ENCODE measurements around the gene GPR42.
"Not testable (repeated sequence)": the region's sequence is repeated elsewhere in the genome, so short reads cannot be mapped to it uniquely, and the experiment has no call there.

GPR42 gene

DNA sequence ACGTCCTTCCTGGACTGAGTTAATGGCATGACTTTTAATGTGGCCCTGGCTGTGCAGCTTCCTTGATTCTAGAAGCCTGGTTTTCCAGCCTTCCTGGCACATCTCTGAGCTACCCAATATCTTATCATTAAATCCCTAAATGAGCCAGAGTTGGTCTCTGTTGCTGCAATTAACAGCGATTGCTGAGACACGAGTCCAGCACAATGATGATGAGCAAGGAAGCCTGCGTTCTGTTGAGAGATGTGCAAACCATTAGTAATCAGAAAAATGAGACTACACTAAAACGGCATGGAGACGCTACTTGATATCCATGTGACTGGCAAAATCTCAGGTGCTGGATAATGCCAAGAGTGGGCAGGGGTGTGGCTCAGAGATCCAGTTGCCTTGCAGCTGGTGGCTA, 26.2 kb downstream of the GPR42 start:
- DNase-seq: no peak

DNA sequence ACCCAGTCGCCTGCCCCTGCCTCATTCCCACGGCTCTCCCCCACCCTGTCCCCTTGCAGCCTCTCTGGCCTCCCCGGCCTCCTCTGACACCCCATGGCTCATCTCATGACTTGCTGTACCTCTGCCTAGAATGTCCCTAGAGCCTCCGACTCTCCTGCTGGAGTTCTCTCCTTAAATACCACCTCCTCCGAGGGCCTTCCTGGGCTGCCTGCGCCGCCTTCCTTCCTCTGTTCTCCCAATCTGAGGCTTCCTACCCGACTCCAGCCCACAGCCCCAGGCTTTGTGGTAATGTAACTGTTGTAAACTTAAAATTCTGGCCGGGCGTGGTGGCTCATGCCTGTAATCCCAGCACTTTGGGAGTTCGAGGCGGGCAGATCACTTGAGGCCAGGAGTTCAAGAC, 27.7 kb downstream of the GPR42 start:
- DNase-seq: no peak

DNA sequence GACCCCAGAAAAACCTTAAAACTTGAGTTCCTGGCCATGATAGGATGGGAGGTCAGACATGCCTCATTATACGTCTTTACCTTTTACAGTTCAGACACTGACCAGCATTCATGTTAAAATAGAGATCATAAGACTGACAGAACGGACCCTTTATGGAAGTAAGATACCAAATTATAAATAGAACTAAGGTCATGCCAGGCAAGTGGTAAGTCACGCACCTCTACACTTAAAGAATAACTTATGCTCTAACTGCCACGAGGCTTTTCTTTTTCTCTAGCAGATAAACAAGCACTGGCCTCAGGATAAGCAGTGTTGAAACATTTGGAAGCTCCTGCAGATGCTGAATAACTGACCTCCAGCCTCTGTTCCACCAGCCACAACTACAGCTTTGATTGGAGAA, 28.4 kb downstream of the GPR42 start:
- no peak for DNase-seq

DNA sequence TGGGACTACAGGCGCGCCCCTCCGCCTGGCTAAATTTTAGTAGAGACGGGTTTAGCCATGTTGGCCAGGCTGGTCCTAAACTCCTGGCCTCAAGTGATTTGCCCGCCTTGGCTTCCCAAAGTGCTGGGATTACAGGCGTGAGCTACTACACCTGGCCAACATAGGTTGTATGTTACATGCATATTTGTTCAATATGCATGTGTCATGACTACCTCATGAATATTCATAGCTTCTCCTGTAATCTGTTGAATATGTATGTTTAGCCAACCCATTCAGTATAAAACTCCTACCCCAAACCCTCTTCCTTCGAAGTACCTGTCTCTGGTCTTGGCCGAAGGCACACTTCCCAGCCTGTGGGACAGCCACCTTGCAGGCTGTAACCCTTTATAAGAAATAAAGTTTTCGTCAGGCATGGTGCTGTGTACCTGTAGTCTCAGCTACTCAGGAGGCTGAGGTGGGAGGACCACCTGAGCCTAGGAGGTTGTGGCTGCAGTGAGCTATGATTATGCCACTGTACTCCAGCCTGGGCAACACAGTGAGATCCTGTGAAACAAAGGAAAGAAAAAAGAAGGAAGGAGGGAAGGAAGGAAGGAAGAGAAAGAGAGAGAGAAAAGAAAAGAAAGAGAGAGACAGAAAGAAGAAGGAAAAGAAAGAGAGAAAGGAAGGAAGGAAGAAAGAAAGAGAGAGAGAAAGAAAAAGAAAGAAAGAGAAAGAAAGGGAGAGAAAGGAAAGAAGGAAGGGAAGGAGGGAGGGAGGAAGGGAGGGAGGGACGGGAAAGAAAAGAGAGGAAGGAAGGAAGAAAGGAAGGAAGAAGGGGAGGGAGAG, 29.3 kb downstream of the GPR42 start:
- DNase-seq: no peak

DNA sequence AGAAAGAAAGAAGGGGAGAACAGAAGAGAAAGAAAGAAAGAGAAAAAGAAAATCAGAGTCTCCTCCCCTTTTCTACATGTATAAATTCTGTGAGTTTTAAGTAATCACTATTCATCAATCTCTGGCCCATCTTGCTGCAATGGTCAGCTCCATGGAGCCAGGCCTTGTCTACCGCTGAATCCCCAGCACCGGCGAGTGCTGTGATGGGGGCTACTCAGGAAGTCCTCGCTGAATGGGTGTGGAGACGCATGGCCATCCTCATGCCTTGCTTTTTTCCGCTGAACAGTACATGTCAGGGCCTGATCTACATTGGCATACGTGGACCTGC, 29.9 kb downstream of the GPR42 start:
- no peak for DNase-seq

DNA sequence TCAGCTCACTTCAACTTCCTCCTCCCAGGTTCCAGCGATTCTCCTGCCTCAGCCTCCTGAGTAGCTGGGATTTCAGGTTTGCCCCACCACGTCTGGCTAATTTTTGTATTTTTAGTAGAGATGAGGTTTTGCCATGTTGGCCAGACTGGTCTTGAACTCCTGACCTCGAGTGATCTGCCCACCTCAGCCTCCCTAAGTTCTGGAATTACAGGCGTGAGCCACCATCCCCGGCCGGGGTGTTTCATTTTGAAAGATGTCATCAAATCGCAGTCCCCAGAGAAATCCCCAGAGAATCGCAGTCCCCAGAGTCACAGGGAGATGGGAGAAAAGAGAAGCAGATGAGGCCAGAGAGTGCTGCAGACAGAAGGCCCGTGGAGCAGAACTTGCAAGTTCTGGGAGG, 30.5 kb downstream of the GPR42 start:
- DNase-seq: not testable (repeated sequence)

DNA sequence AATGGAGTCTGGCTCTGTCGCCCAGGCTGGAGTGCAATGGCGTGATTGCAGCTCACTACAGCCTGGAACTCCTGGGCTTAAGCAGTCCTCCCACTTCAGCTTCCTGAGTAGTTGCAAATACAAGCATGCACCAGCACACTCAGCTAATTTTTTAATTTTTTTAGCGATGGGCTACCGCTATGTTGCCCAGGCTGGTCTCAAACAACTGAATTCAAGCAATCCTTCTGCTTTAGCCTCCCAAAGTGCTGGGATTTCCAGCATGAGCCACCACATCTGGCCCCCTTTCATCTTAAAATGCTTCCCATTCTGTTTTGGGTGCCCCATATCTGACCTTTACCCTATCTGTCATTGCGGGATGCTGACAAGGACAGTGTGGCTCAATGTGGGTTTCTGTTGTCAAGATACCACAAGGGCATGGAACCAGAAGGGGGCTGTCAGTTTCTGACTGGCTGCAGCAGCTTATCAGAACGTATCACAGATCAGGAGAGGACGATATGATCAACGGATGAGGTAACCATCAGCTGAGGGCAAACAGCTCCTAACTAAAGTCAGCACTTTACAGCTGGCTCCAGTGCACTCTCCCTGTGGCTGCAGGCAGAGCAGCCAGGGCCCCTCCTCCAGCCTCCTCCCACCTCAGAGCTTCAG, 32.4 kb downstream of the GPR42 start:
- no peak for DNase-seq

DNA sequence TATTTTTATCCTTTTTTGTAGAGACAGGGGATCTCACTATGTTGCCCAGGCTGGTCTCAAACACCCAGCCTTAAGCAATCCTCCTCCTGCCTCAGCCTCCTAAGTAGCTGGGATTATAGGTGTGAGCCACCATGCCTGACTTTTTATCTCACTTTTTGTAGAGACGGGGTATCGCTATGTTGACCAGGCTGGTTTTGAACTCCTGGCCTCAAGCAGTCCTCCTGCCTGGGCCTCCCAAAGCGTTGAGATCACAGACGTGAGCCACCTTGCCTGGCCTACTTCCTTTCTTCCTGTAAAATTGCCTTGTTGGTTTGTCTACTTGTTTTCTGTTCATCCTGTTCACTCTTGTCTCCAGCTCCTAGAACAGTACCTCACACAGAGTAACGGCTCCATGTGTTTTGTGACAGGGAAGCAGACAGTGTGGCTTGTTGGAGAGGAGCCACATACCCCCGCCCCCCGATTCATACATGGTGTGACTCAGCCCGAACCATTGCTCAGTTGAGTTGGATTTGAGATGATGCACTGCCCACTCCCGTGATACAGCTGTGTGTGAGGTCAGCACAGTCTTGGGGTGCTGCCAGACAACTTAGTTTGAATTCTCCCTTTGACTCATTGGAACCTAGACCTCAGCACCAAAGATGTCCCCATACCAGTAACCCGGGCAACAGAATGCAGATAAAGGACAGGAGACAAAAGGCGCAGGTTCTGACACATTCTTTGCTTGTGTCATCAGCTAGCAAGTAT, 34.2 kb downstream of the GPR42 start:
- no peak for DNase-seq

DNA sequence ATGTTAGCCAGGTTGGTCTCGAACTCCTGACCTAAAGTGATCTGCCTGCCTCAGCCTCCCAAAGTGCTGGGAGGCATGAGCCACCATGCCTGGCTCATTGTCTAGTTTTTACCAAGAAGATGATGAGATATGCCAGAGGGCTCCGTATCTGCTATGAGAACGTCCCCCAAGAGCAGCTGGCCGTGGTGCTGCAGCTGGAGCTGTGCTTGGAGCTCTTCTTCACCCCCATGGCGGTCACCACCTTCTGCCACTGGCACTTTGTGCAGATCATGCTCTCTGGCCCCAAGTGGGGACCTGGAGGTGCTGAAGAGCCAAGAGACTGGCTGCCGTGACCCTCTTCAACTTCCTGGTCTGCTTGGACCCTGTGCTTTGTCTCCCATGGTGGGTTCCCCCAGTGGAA, 36.8 kb downstream of the GPR42 start:
- no peak for DNase-seq

DNA sequence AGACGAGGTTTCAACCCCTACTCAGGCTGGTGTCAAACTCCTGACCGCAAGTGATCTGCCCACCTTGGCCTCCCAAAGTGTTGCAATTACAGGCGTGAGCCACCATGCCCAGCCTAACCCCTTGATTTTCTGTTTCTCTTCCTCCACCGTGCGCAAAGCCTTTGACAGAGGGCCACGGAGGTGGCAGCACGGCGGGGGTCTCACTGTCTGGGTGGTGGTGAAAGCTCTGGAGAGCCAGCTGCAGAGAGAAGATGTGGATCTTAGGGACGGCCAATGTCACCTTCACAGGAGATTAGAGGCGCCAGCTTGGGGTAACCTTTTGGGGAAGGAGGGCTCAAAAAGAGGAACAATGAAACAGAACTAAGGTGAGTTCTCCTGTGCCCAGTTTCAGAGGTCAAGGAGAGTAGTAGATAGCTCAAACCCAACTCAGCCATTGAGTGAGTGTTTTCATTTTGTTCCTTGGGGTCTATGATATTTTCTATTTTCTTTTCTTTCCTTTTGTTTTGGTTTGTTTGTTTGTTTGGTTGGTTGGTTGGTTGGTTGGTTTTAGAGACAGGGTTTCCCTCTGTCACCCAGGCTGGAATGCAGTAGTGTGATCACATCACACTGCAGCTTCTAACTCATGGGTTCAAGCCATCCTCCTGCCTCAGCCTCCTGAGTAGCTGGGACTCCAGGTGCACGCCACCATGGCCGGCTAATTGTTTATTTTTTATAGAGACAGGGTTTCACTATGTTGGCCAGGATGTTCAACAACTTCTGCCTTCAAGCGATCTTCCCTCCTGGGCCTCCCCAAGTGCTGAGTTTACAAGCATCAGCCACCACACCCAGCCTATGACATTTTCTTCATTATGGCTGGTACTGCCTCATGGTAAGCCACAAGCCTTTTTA, 37.7 kb downstream of the GPR42 start:
- no peak for DNase-seq

DNA sequence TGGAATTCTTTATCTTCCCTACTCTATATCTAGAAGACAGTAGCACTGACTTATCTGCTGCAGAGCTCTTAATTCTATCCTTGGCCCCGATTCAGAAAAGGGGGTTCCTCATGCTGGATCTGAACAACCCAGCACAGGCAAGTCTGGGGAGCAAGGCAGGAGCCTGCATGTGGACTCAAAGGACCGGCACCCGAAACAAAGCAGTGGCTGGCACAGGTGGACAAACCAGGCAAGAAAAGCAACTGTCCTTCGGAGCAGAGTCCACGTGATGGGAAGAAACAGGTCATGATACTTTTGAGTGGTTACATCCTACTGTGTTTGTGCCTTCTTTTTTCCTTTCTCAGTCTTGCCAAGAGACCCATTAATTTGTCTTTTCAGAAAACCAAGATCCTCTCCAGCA, 38.3 kb downstream of the GPR42 start:
- no peak for DNase-seq

DNA sequence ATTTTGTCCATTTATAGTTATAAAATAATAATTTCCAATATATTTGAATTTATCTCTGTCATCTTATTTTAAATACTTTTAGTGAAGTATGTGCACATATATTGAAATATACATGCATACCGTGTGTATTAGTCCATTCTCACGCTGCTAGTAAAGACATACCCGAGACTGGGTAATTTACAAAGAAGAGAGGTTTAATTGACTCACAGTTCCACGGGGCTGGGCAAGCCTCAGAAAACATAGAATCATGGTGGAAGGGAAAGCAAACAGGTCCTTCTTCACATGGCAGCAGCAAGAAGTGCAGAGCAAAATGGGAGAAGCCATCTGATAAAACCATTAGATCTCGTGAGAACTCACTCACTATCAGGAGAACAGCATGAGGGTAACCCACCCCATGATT, 39.6 kb downstream of the GPR42 start:
- no peak for DNase-seq

DNA sequence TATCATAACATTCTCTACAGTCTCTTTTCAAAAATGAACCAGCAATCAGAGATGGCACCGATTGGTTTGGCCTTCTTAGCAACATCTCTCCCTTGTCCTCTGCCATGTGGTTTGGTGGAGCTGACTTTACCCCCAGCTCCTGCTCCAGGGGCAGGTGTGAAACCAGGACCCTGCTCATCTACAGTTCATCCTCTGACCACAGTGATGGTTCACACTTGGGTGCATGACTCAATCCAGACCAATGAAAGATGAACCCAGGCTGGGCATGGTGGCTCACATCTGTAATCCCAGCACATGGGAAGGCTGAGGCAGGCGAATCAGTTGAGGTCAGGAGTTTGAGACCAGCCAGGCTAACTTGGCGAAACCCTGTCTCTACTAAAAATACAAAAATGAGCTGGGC, 43.6 kb downstream of the GPR42 start:
- DNase-seq: no peak

DNA sequence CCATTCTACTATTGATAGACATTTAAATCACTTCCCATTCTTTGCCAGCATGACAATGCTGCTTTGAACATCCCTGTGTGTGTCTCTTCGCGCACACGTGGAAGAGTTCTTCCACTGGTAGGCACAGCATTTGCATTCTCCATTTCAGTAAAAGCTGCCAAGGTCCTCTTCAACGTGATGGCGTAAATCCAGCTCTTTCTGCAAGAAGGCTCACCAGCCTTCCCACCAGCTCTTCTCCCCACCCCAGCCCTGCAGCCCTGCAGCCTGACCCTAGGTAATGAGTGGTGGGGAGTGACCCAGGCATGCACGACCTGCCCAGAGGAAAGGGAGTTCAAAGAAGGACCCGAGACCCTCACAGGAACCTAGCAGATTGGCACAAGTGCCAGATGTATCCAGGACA, 45.5 kb downstream of the GPR42 start:
- DNase-seq: no peak

DNA sequence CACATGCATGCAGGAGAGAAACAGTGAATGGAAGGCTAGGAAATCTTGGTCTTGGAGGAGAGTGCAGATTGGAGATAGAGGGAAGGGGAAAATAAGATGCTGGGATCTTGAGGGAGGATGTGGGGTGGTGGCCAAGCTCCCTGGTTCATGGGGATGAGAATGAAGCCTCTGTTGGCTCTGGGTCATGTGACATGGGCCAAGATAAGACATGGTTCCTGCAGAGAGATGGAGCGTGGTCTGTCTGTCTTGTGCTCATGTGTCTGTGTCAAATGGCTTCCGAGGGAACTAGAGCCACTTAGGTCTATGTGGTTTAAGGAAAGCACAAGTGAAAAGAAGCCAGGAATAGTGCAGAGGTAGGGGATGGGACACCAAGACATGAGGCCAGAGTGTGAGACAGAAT, 46.4 kb downstream of the GPR42 start:
- DNase-seq: no peak

DNA sequence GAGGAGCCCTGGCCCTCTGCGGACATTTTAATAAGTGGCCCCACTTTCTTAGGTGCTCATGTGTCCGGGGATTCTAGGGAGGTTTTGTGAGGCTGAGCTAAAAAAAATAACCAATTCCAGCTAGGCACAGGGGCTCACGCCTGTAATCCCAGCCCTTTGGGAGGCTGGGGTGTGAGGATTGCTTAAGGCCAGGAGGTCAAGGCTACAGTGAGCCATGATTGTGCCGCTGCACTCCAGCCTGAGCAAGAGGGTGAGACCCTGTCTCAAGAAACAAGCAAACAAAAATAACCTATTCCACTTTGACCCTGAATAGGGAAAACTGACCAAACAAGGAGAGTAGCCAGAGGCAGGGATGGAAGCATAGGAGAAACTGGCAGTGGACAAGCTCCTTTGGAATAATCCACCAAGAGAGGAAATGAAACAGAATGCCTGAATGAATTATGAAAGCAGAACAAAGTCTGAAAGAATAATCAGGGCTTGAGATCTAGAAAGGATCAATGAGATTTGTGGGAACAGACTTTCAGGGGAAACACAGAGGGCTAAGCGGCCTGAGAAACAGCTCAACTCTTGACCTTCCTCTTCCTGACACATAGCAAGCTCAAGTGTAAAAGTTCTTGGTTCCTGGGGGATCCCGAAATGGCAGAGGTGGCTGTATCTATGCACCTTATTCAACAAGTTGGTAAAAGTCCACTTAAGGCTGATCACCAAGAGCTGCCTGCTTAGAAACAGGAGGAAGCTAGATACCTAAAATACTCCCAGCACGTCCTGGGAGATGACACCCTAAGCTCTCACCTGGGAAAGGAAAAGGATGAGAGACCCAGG, 47.1 kb downstream of the GPR42 start:
- no peak for DNase-seq

DNA sequence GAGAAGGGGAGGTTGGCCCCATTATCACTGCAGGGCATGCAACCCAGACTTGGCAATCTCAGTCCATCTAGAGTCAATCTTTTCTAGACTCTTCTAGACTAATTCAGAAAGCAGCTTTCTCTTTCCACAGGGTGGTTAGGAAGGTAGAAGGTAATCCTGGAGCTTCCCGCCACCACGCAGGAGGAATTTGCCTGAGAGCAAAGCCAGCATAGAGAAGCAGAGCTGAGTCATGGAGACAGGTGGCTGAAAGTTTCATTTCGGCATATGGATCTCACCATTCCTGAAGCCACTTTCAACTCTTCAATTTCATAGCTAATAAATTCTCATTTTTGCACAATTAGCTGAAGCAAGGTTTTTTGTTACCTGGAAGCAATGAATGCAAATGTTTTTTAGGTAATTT, 48.2 kb downstream of the GPR42 start:
- no peak for DNase-seq

DNA sequence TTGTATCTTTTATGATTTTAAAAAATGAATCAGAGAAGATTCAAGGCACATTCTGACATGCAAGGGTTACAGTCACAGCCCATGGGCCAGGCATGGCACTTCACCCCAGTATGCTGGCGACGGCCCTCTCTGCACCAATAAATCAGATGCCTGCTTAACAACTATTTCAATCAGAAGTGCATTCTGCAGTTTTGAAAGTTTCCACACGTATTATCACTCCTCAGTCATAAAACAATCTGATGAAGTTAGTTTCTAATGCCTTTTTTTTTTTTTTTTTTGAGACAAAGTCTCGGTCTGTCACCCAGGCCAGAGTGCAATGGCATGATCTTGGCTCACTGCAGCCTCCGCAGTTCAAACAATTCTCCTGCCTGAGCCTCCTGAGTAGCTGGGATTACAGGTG, 48.9 kb downstream of the GPR42 start:
- DNase-seq: no peak

DNA sequence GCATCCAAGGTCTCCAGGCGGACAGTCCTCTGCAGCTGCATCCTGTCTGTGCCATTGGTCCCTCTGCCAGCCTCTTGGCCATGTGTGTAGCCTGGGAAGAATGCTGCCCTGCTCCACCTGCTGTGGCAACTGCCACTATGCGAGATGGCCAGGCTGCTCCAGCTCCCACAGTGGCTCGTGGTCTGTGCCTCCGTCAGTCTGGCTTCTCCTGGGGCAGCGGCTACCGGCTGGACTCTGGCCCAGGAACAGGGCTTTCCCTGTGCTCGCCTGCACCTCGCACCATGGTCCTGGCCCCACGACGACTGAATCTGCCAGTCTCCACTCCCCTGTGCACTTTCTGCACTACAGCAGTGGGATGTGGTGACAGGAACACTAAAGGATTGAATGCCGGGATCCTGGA, 50.5 kb downstream of the GPR42 start:
- DNase-seq: no peak
